Vagina (tissue), 2 donors: ENCODE measurements around the gene EDARADD. TPM values are rescaled to one million over a fixed set of nuclear protein-coding genes. Genes with fewer than 3 reads are reported as not detected.
"Not testable (repeated sequence)": the region's sequence is repeated elsewhere in the genome, so short reads cannot be mapped to it uniquely, and the experiment has no call there.

Experiments used
- DNase-seq, 2 donors: peaks; one replicate each; pipeline ENCODE4 v3.0.0-alpha.2; 2017; ENCODE audit errors: extremely low spot score in 2 of 2
- H3K27ac ChIP-seq: fragments of 200-600 bp; sonication (generic); one replicate; pipeline ENCODE4 v1.5.1; 2019
- H3K27me3 ChIP-seq: fragments of 200-600 bp; sonication (generic); one replicate; pipeline ENCODE4 v1.5.1; 2019
- H3K36me3 ChIP-seq, 2 donors: fragments of 200-600 bp; sonication (generic); one replicate each; pipeline ENCODE4 v1.5.1; 2017 to 2019
- H3K4me1 ChIP-seq: fragments of 200-600 bp; sonication (generic); one replicate; pipeline ENCODE4 v1.5.1; 2019
- H3K4me3 ChIP-seq, 2 donors: fragments of 200-600 bp; sonication (generic); 1 replicate in 1 of 2; 2 replicates in 1 of 2; pipeline ENCODE4 v1.5.1; 2016 to 2019
- H3K9me3 ChIP-seq: fragments of 200-600 bp; sonication (generic); one replicate; pipeline ENCODE4 v1.5.1; 2019
- POLR2A ChIP-seq, 2 donors: fragments of 450-650 bp; IDR thresholded peaks; one replicate each; pipeline ENCODE4 v1.6.1; 2017; ENCODE audit warnings: antibody characterized with exemption in 2 of 2, mild to moderate bottlenecking in 2 of 2, moderate library complexity in 2 of 2
- POLR2AphosphoS5 ChIP-seq, 2 donors: sonication (generic); formaldehyde crosslinking; IDR thresholded peaks; one replicate each; pipeline ENCODE4 v1.9.0; 2017; ENCODE audit warnings: antibody characterized with exemption in 2 of 2, mild to moderate bottlenecking in 2 of 2, low read depth in 1 of 2; ENCODE audit not compliant: insufficient read depth in 1 of 2
- intact Hi-C: fragments of 100-400 bp; cut with DNase I; formaldehyde crosslinking; loops from one replicate; pipeline ENCODE4 v1.15.1; 2023
- total RNA-seq: library from RNA; depleted of rRNA; stranded (reverse); fragments of >200 nt; gene quantifications from one replicate; pipeline ENCODE4 v1.2.3, GENCODE V29; 2016
- TF ChIP-seq, protein P1 (sequence below), 3 experiments: fragments of 450-650 bp in 2 of 3; fragments of 200-600 bp in 1 of 3; sonication (generic) in 1 of 3; IDR thresholded peaks; one replicate each; pipeline ENCODE4 v1.5.1; 2017 to 2019; ENCODE audit warnings: antibody characterized with exemption in 3 of 3, mild to moderate bottlenecking in 2 of 3, moderate library complexity in 2 of 3

Gene EDARADD
- total RNA-seq, 1 donor from 2014 or later, result 1.2 TPM

DNA sequence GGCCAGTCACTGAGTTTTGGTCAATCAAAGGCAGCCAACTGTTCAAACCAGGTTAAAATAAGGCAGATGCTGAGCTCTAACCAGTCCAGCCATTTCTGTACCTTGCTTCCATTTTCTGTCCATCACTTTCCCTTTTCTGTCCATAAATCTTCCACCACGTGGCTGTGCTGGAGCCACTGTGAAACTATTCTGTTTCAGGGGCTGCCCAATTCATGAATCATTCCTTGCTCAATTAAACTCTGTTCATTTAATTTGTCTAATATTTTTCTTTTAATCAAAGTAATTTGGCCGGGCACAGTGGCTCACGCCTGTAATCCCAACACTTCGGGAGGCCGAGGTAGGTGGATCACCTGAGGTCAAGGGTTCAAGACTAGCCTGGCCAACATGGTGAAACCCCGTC, 107.0 kb downstream of the EDARADD start:
- Histone ChIP-seq H3K4me3 (no peak overlapping the region), H3K36me3 (no peaks in the 10 kb centered on the region), H3K4me1 (peaks cover 11% of the 10 kb centered on the region), H3K9me3 (no peaks in the 10 kb centered on the region), H3K27me3 (no peaks in the 10 kb centered on the region), H3K27ac (no peak overlapping the region)
- DNase-seq, result no peak
- intact Hi-C loops, result no loop called here
- TF ChIP-seq POLR2AphosphoS5 (IDR thresholded peaks at IDR 0.05; ENCODE audit: insufficient read depth in 1 of 2, low read depth in 1 of 2) (no peak), POLR2A (IDR thresholded peaks at IDR 0.05) (no peak)
- TF ChIP-seq, protein P1, sequence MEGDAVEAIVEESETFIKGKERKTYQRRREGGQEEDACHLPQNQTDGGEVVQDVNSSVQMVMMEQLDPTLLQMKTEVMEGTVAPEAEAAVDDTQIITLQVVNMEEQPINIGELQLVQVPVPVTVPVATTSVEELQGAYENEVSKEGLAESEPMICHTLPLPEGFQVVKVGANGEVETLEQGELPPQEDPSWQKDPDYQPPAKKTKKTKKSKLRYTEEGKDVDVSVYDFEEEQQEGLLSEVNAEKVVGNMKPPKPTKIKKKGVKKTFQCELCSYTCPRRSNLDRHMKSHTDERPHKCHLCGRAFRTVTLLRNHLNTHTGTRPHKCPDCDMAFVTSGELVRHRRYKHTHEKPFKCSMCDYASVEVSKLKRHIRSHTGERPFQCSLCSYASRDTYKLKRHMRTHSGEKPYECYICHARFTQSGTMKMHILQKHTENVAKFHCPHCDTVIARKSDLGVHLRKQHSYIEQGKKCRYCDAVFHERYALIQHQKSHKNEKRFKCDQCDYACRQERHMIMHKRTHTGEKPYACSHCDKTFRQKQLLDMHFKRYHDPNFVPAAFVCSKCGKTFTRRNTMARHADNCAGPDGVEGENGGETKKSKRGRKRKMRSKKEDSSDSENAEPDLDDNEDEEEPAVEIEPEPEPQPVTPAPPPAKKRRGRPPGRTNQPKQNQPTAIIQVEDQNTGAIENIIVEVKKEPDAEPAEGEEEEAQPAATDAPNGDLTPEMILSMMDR (IDR thresholded peaks at IDR 0.05), result no peak

DNA sequence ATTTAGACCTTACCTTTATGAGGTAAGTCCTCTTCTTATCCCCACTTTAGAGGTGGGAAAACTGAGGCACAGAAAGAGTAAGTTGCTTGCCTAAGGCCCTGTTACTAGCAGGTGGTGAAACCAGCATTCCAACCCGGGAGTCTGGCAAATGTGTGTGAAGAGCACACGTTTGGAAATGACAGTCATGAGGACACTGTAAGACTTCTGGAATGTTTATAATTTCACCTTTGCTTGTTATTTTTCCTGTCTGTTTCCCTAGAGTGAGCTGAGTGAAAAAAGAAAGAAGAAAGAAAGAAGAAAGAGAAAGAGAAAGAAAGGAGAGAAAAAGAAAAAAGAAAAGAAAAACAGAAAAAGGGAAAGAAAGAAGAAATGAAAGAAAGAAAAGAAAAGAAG, 108.5 kb downstream of the EDARADD start:
- H3K9me3 ChIP-seq, result no peaks in the 10 kb centered on the region
- H3K27ac ChIP-seq, result no peak overlapping the region
- H3K4me3 ChIP-seq, result peak overlapping the region in 1 of 2 donors; percentile 33
- no peaks in the 10 kb centered on the region for H3K36me3 ChIP-seq
- intact Hi-C loops, result no loop called here
- no peak for DNase-seq
- TF ChIP-seq POLR2AphosphoS5 (IDR thresholded peaks at IDR 0.05; ENCODE audit: insufficient read depth in 1 of 2, low read depth in 1 of 2), result no peak
- no peak for TF ChIP-seq POLR2A (IDR thresholded peaks at IDR 0.05)
- TF ChIP-seq, protein P1 (IDR thresholded peaks at IDR 0.05), result no peak
- peaks cover 11% of the 10 kb centered on the region for H3K4me1 ChIP-seq
- H3K27me3 ChIP-seq, result no peaks in the 10 kb centered on the region

DNA sequence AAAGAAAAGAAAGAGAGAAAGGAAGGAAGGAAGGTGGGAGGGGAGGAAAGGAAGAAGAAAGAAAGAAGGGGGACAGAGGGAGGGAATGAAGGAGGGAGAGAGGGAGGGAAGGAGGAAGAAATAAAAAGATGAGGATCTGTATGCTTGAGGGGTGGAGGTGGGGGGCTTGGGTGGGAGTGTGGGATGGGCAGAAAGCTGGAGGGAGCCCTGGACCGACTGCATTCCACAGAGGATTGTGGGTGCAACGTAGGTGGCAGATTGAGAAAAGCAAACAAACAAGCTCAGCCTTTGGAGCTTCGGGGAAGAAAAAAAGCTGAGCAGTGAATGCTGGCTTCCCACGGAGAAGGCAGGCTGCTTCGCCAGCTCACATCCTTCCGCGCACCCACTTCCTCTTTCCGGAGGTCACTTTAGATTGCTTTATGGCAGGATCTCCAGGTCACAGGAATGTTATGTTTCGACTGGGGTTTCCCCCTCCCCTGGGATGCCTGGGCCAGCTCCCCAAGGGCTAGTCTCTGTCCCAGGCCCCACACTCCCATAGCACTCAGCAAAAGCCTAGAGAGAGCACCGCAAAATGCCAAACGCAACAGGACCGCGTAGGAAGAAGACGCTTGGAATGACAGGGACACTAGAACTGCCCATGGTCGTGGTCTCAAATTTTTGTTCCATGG, 109.0 kb downstream of the EDARADD start:
- Histone ChIP-seq H3K27me3 (no peaks in the 10 kb centered on the region), H3K4me1 (peaks cover 11% of the 10 kb centered on the region), H3K36me3 (no peaks in the 10 kb centered on the region), H3K4me3 (peak overlapping the region; percentile 33 to 45), H3K27ac (no peak overlapping the region), H3K9me3 (no peaks in the 10 kb centered on the region)
- intact Hi-C loops, result no loop called here
- TF ChIP-seq POLR2A (IDR thresholded peaks at IDR 0.05) (no peak), POLR2AphosphoS5 (IDR thresholded peaks at IDR 0.05; ENCODE audit: insufficient read depth in 1 of 2, low read depth in 1 of 2) (no peak)
- TF ChIP-seq, protein P1 (IDR thresholded peaks at IDR 0.05), result no peak
- no peak for DNase-seq

DNA sequence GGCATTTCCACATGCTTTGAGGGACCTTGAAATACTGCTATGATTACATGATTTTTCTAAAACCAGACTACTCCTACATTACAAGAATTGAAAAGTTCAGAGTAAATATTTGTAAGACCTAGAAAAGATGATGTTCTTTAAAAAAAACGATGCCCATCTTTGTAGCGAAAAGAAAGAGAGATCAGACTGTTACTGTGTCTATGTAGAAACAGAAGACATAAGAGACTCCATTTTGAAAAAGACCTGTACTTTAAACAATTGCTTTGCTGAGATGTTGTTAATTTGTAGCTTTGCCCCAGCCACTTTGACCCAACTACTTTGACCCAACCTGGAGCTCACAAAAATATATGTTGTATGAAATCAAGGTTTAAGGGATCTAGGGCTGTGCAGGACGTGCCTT, 110.3 kb downstream of the EDARADD start:
- H3K27ac ChIP-seq, H3K36me3 ChIP-seq, H3K9me3 ChIP-seq, DNase-seq, intact Hi-C loops, H3K27me3 ChIP-seq, H3K4me3 ChIP-seq: not testable (repeated sequence)
- peaks cover 11% of the 10 kb centered on the region for H3K4me1 ChIP-seq

DNA sequence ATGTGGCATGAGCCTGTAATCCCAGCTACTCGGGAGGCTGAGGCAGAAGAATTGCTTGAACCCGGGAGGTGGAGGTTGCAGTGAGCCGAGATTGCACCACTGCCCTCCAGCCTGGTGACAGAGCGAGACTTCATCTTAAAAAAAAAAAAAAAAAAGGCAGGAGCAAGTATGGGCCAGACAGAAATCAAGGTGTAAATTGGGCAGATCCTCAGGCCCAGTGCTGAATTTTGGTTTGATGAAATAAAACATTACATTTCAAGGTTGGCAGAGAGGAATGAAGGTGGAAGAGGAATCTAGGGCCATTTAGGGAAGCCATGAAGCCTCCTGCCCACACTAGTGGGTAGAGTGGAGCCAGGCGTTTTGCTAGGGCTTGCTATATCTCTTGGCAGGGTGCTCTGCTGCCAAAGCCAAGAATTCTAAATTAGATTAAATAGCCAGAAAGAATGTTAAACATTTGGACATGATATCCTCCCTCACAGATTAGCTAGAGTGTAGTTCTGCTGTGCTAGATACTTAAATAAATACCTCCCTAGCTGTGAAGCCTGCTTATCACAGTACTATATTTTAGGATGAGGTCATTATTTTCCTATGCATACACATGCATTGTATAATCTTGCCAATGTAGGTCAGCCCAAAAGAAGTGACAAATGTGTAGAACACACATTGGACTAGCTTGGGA, 113.1 kb downstream of the EDARADD start:
- Histone ChIP-seq H3K4me1 (peaks cover 11% of the 10 kb centered on the region), H3K27me3 (no peaks in the 10 kb centered on the region), H3K36me3 (no peaks in the 10 kb centered on the region), H3K27ac (no peak overlapping the region), H3K9me3 (no peaks in the 10 kb centered on the region), H3K4me3 (no peak overlapping the region)
- DNase-seq, result no peak
- TF ChIP-seq POLR2A (IDR thresholded peaks at IDR 0.05) (no peak), POLR2AphosphoS5 (IDR thresholded peaks at IDR 0.05; ENCODE audit: insufficient read depth in 1 of 2, low read depth in 1 of 2) (no peak)
- TF ChIP-seq, protein P1 (IDR thresholded peaks at IDR 0.05), result no peak
- intact Hi-C loops, result no loop called here
